Esophagus squamous epithelium (tissue), 5 donors: ENCODE results near the gene CAMTA1. TPM values are rescaled to one million over a fixed set of nuclear protein-coding genes. Genes with fewer than 3 reads are reported as not detected.

Experiments
- DNase-seq: peaks from one replicate; lab custom pipeline; 2025; lab: John Stamatoyannopoulos, UW
- H3K27ac ChIP-seq, 4 donors: fragments of 200-600 bp; sonication (generic); one replicate each; pipeline ENCODE4 v1.5.1; 2016 to 2019; ENCODE audit warnings: mild to moderate bottlenecking in 1 of 4
- H3K27me3 ChIP-seq, 4 donors: fragments of 200-600 bp; sonication (generic); 1 replicate in 3 of 4; 2 replicates in 1 of 4; pipeline versions ENCODE4 v1.5.1 to v1.6.0; 2017 to 2021; ENCODE audit warnings: antibody characterized with exemption in 1 of 4
- H3K36me3 ChIP-seq, 3 donors: fragments of 200-600 bp; sonication (generic); one replicate each; pipeline ENCODE4 v1.5.1; 2016 to 2019
- H3K4me1 ChIP-seq, 3 donors: fragments of 200-600 bp; sonication (generic); one replicate each; pipeline ENCODE4 v1.5.1; 2017 to 2019
- H3K4me3 ChIP-seq, 4 donors: fragments of 200-600 bp; sonication (generic); 1 replicate in 3 of 4; 2 replicates in 1 of 4; pipeline ENCODE4 v1.5.1; 2016 to 2019; ENCODE audit warnings: mild to moderate bottlenecking in 2 of 4, moderate library complexity in 1 of 4
- H3K9me3 ChIP-seq, 3 donors: fragments of 200-600 bp; sonication (generic); one replicate each; pipeline ENCODE4 v1.5.1; 2016 to 2019
- POLR2A ChIP-seq, 4 donors: fragments of 450-650 bp; IDR thresholded peaks; one replicate each; pipeline ENCODE4 v1.6.1; 2017; ENCODE audit warnings: antibody characterized with exemption in 4 of 4, mild to moderate bottlenecking in 4 of 4, moderate library complexity in 3 of 4
- WGBS, 2 donors: methylation state at CpG; one replicate each; pipeline ENCODE4 v1.1.5; 2018; 5-methylcytosine and 5-hydroxymethylcytosine counted together
- intact Hi-C: fragments of 100-400 bp; cut with DNase I; formaldehyde crosslinking; loops from one replicate; pipeline ENCODE4 v1.15.0; 2022
- total RNA-seq, 4 donors: library from RNA; depleted of rRNA; stranded (reverse); fragments of >200 nt; gene quantifications; one replicate each; pipeline ENCODE4 v1.1.0, GENCODE V29; 2016
- TF ChIP-seq, protein P1 (sequence below), 6 experiments: fragments of 450-650 bp in 4 of 6; fragments of 200-600 bp in 2 of 6; sonication (generic) in 2 of 6; IDR thresholded peaks; one replicate each; pipeline ENCODE4 v1.5.1; 2016 to 2019; ENCODE audit warnings: antibody characterized with exemption in 6 of 6, mild to moderate bottlenecking in 4 of 6, moderate library complexity in 4 of 6
- donor health status: DM: yes; HTN: yes; CAD: no.

Gene CAMTA1
- total RNA-seq, 4 donors from 2014 or later: 31.3 to 77.4 (median 45.9) TPM

GRCh38 chr1:7694600-7695496 is 909.6 kb downstream of the CAMTA1 start:
- Histone ChIP-seq H3K4me1 (no peaks in the 10 kb centered on the region), H3K4me3 (no peak overlapping the region), H3K36me3 (no peaks in the 10 kb centered on the region), H3K9me3 (peaks cover 0 to 16% (median 0%) of the 10 kb centered on the region in 3 donors), H3K27ac (no peak overlapping the region), H3K27me3 (no peaks in the 10 kb centered on the region)
- no peak for TF ChIP-seq POLR2A (IDR thresholded peaks at IDR 0.05)
- TF ChIP-seq, protein P1, sequence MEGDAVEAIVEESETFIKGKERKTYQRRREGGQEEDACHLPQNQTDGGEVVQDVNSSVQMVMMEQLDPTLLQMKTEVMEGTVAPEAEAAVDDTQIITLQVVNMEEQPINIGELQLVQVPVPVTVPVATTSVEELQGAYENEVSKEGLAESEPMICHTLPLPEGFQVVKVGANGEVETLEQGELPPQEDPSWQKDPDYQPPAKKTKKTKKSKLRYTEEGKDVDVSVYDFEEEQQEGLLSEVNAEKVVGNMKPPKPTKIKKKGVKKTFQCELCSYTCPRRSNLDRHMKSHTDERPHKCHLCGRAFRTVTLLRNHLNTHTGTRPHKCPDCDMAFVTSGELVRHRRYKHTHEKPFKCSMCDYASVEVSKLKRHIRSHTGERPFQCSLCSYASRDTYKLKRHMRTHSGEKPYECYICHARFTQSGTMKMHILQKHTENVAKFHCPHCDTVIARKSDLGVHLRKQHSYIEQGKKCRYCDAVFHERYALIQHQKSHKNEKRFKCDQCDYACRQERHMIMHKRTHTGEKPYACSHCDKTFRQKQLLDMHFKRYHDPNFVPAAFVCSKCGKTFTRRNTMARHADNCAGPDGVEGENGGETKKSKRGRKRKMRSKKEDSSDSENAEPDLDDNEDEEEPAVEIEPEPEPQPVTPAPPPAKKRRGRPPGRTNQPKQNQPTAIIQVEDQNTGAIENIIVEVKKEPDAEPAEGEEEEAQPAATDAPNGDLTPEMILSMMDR (IDR thresholded peaks at IDR 0.05): no peak
- WGBS, 2 donors: 68 to 69% methylated on average over 16 to 17 of the region's 17 CpGs
- no peak for DNase-seq
- intact Hi-C loops: no loop called here

DNA sequence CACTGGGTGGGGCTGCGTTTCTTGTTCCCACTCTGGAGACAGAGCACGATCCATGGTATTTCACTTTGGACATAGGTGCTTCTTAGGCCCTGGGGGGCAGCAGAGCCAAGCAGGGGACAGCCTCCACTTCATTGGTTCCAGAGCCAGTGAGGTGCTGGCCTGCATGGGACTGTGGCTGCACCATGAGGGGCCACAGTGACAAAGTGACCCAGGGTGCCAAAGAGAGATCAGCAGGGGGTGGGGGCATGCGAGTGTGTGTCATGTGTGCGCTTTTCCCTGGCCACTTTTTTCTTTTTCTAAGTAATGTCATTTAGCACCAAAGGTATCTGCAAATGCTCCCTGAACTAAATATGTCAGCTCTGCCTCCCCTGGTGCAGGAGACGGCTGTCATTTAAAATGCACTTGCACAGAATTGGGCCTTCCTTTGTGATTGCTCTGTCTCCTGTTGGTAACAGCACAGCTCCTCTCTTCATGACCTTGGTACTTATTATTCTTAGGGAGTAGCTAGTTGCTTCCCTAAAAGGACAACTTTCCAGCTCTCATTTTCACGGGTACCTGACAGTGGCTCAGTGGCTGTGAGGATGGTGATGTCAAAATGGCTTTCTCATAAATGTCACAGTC is 910.4 kb downstream of the CAMTA1 start:
- peaks cover 0 to 16% (median 0%) of the 10 kb centered on the region in 3 donors for H3K9me3 ChIP-seq
- no peak for DNase-seq
- no peak overlapping the region for H3K27ac ChIP-seq
- no peaks in the 10 kb centered on the region for H3K27me3 ChIP-seq
- no peak overlapping the region for H3K4me3 ChIP-seq
- intact Hi-C loops: no loop called here
- no peaks in the 10 kb centered on the region for H3K4me1 ChIP-seq
- WGBS, 2 donors: 54 to 85% methylated on average over 4 of the region's 6 CpGs
- TF ChIP-seq POLR2A (IDR thresholded peaks at IDR 0.05): no peak
- TF ChIP-seq, protein P1 (IDR thresholded peaks at IDR 0.05): no peak
- H3K36me3 ChIP-seq: no peaks in the 10 kb centered on the region

- intact Hi-C loops: no loop called here
- H3K4me3 ChIP-seq: no peak overlapping the region
- WGBS, 2 donors: 58 to 75% methylated on average over 7 of the region's 7 CpGs
- H3K4me1 ChIP-seq: peaks cover 0 to 4% (median 0%) of the 10 kb centered on the region in 3 donors
- no peak overlapping the region for H3K27ac ChIP-seq
- no peaks in the 10 kb centered on the region for H3K36me3 ChIP-seq
- DNase-seq: no peak
- peaks cover 0 to 20% (median 0%) of the 10 kb centered on the region in 4 donors for H3K27me3 ChIP-seq
- TF ChIP-seq POLR2A (IDR thresholded peaks at IDR 0.05): no peak
- TF ChIP-seq, protein P1 (IDR thresholded peaks at IDR 0.05): no peak
- H3K9me3 ChIP-seq: peaks cover 0 to under 1% (median 0%) of the 10 kb centered on the region in 3 donors
Measured at GRCh38 chr1:7698641-7699040, 913.4 kb downstream of the CAMTA1 start.

GRCh38 chr1:7702365-7702764 is 917.1 kb downstream of the CAMTA1 start:
- peaks cover 0 to 23% (median 8%) of the 10 kb centered on the region in 3 donors for H3K4me1 ChIP-seq
- WGBS, 2 donors: 28 to 35% methylated on average over 5 of the region's 5 CpGs

More at GRCh38 chr1:7702365-7702764, 917.1 kb downstream of the CAMTA1 start:
- no peak for DNase-seq
- Histone ChIP-seq H3K27ac (no peak overlapping the region), H3K36me3 (no peaks in the 10 kb centered on the region), H3K27me3 (peaks cover 0 to 44% (median 0%) of the 10 kb centered on the region in 4 donors), H3K9me3 (no peaks in the 10 kb centered on the region), H3K4me3 (no peak overlapping the region)
- intact Hi-C loops: no loop called here
- TF ChIP-seq, protein P1 (IDR thresholded peaks at IDR 0.05): no peak
- no peak for TF ChIP-seq POLR2A (IDR thresholded peaks at IDR 0.05)
